BLaER1 (cell line): Measurements from ENCODE around the gene MED17.
"Not testable (repeated sequence)": the region's sequence is repeated elsewhere in the genome, so short reads cannot be mapped to it uniquely, and the experiment has no call there.

Experiments used
- H3K27ac ChIP-seq: shearing (Covaris generic); formaldehyde crosslinking; 2 replicates; pipeline ENCODE4 v1.8.1; 2022
- H3K27me3 ChIP-seq: shearing (Covaris generic); formaldehyde crosslinking; 2 replicates; pipeline ENCODE4 v1.8.1; 2022
- H3K36me3 ChIP-seq: shearing (Covaris generic); formaldehyde crosslinking; 2 replicates; pipeline ENCODE4 v1.8.1; 2022
- H3K4me1 ChIP-seq: shearing (Covaris generic); formaldehyde crosslinking; 2 replicates; pipeline ENCODE4 v1.8.1; 2022
- H3K4me2 ChIP-seq: shearing (Covaris generic); formaldehyde crosslinking; 2 replicates; pipeline ENCODE4 v1.8.1; 2022
- H3K4me3 ChIP-seq: shearing (Covaris generic); formaldehyde crosslinking; 2 replicates; pipeline ENCODE4 v1.8.1; 2022
- H3K9ac ChIP-seq: shearing (Covaris generic); formaldehyde crosslinking; 2 replicates; pipeline ENCODE4 v1.8.1; 2022
- H3K9me3 ChIP-seq: shearing (Covaris generic); formaldehyde crosslinking; 2 replicates; pipeline ENCODE4 v1.8.1; 2022
- H4K20me1 ChIP-seq: shearing (Covaris generic); formaldehyde crosslinking; 2 replicates; pipeline ENCODE4 v1.8.1; 2022
- Cebpa-rat ChIP-seq: shearing (Covaris generic); IDR thresholded peaks from 2 replicates; pipeline ENCODE4 v1.8.1; 2022

Gene MED17

DNA sequence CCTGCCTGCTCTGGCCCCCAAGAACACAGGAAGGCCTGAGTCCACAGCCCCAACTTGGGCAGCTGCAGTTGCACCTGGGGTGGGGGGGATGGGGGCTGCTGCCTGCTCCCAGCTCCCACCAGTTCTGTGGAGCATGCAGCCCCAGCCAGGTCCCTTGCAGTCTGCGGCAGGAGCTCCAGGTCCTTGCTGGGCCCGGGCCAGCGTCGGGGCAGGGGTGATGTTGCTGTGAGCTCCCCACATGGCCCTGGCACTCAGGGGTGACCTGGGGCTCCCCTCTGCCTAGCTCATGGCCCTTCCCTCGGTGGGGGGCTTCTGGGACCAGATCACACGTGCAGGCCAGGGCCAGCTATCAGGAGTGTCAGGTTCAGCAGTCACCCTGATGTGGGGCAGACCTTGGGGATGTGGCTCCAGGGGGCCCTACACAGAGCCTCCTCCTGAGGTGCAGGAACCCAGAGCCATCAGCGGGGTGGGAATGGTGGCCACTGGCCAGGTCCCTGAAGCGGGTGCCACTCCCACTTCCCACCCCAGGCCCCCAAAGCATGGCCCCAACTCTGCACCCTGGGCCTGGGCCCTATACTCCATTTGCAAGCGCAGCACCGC, 10.4 kb upstream of the MED17 start:
- Histone ChIP-seq H3K9me3 (peaks cover 37% of the 10 kb centered on the region), H3K4me2 (no peak overlapping the region), H3K27me3 (no peaks in the 10 kb centered on the region), H3K4me1 (peaks cover 24% of the 10 kb centered on the region), H3K27ac (no peak overlapping the region), H3K36me3 (peaks cover 15% of the 10 kb centered on the region), H4K20me1 (no peaks in the 10 kb centered on the region), H3K4me3 (no peak overlapping the region), H3K9ac (no peak overlapping the region)
- TF ChIP-seq Cebpa-rat: no peak

DNA sequence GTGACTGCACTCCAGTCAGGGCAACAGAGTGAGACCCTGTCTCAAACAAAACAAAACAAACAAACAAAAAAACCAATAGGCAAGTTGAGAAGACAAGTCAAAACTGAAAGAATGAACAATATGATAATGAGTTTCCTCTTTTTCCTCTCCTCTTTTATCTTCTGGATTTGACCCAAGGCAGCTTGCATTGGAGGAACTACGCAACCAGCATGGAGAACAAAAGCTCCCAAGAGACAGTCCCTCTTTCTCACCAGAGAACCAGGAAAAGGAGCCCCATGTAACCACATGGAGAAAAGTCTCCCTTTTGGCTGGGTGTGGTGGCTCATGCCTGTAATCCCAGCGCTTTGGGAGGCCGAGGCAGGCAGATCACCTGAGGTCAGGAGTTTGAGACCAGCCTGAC, 9.5 kb upstream of the MED17 start:
- H3K27me3 ChIP-seq, H3K4me3 ChIP-seq, H3K9ac ChIP-seq, H4K20me1 ChIP-seq: not testable (repeated sequence)
- Histone ChIP-seq H3K4me1 (peaks cover 24% of the 10 kb centered on the region), H3K9me3 (peaks cover 37% of the 10 kb centered on the region), H3K27ac (0 out of 2 replicates have a peak overlapping the region, but pooled peaks have one; percentile 22), H3K4me2 (peak overlapping the region; percentile 51), H3K36me3 (peaks cover 15% of the 10 kb centered on the region)

DNA sequence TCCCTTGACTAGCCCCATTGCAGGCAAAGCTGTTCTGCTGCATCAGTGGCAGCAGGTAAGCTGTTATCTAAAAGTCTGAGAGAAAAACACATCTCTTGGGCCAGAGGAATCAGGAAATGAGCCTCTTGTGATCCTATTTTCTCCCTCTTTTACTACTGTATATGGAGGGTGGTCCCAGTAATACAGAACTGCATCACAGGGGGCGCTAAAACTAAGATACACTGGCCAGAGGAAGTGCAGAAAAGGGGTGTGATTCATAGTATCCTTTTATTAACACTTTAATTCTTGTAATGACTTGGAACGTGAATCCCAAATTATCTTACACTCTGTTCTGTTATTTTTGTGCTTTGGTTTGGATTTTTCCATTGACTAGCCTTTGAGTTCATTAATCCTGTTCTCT, 8.8 kb upstream of the MED17 start:
- Histone ChIP-seq H3K4me2 (no peak overlapping the region), H4K20me1 (no peaks in the 10 kb centered on the region), H3K4me1 (peaks cover 24% of the 10 kb centered on the region), H3K36me3 (peaks cover 15% of the 10 kb centered on the region), H3K4me3 (no peak overlapping the region), H3K9me3 (peaks cover 37% of the 10 kb centered on the region), H3K27me3 (no peaks in the 10 kb centered on the region), H3K27ac (no peak overlapping the region), H3K9ac (no peak overlapping the region)
- TF ChIP-seq Cebpa-rat: no peak

DNA sequence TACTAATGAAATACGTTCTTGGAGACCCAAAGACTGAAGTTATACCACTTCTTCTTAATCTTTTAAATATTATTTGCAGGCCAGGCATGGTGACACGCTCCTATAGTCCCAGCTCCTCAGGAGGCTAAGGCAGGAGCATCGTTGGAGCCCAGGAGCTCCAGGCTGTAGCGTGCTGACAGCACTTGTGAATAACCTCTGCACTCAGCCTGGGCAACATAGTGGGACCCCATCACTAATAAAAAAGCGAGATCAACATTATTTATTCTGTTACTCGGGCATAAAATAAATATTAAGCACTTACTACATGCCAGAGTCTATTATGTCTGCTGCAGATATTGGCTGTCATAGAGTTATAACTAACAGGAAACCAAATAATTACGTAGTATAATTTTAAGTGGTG, 720 bp upstream of the MED17 start:
- H3K9ac ChIP-seq: peak overlapping the region; percentile 99
- no peaks in the 10 kb centered on the region for H3K9me3 ChIP-seq
- peak overlapping the region; percentile 65 for H3K4me2 ChIP-seq
- H3K27ac ChIP-seq: no peak overlapping the region
- peaks cover 18% of the 10 kb centered on the region for H3K36me3 ChIP-seq
- no peaks in the 10 kb centered on the region for H3K27me3 ChIP-seq
- TF ChIP-seq Cebpa-rat: no peak
- H4K20me1 ChIP-seq: peaks cover 40% of the 10 kb centered on the region
- H3K4me1 ChIP-seq: peaks cover 35% of the 10 kb centered on the region
- peak overlapping the region; percentile 87 for H3K4me3 ChIP-seq

DNA sequence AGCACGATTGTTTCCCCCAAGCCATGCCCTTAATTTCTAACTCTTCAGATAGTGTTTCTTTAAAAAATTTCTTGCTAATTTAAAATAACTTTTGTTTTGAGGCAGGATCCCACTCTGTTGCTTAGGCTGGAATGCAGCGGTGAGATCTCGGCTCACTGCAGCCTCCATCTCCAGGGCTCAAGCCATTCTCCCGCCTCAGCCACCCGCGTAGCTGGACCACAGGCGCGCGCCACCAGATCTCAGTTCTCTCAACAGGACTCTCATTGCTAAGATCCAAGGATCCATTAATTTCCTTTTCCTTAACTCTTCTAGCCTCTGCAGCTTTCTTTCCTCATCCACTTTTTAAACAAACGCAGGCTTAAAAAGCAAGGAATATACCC, 327 bp upstream of the MED17 start:
- Histone ChIP-seq H3K4me3 (peak overlapping the region; percentile 87), H3K36me3 (peaks cover 22% of the 10 kb centered on the region), H3K4me2 (peak overlapping the region; percentile 65), H3K27ac (peak overlapping the region; percentile 98), H3K27me3 (no peaks in the 10 kb centered on the region), H4K20me1 (peaks cover 44% of the 10 kb centered on the region), H3K9me3 (no peaks in the 10 kb centered on the region), H3K4me1 (peaks cover 35% of the 10 kb centered on the region), H3K9ac (peak overlapping the region; percentile 99)
- TF ChIP-seq Cebpa-rat: no peak

DNA sequence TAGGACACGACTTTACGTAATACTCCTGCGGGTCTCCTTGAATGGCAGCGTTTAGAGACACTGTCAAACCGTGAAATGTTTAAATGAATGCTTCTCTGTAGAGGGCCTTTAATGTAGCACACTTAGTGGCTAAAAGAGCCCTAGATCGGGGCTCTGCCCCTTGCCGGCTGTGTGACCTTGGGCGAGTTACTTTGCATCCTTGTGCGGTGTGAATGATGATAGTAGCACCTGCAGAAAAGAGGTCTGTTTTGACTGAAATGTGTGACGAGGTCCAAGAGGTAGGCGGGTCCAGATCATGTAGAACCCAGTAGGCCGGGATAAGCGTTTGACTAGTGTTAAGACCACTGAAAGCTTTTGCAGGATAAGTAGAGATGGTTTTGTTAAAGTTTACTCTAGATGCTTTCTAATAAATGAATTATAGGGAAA, 866 bp downstream of the MED17 start:
- peak overlapping the region; percentile 87 for H3K4me3 ChIP-seq
- TF ChIP-seq Cebpa-rat: no peak
- H3K9ac ChIP-seq: peak overlapping the region; percentile 99
- peaks cover 34% of the 10 kb centered on the region for H3K36me3 ChIP-seq
- H3K4me1 ChIP-seq: peaks cover 35% of the 10 kb centered on the region
- H3K27ac ChIP-seq: peak overlapping the region; percentile 98
- H4K20me1 ChIP-seq: peaks cover 56% of the 10 kb centered on the region
- no peaks in the 10 kb centered on the region for H3K9me3 ChIP-seq
- peak overlapping the region; percentile 95 for H3K4me2 ChIP-seq
- H3K27me3 ChIP-seq: no peaks in the 10 kb centered on the region

DNA sequence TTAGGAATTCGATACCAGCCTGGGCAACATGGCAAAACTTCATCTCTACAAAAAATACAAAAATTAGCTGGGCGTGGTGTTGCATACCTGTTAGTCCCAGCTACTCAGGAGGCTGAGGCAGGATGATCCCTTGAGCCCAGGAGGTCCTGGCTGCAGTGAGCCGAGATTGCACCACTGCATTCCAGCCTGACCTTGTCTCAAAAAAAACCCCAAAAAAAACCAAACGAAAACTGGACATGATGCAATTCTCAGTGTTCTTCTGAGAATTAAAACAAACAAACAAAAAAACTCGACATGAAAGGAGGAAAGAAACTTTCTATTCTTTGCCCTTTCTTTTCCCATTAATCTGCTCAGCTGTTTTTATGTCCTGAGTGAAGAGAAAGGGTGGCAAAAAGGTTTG, 7.4 kb downstream of the MED17 start:
- Histone ChIP-seq H3K4me1 (peaks cover 12% of the 10 kb centered on the region), H3K4me3 (no peak overlapping the region), H3K4me2 (no peak overlapping the region), H3K36me3 (peaks cover 98% of the 10 kb centered on the region), H3K9me3 (no peaks in the 10 kb centered on the region), H3K27ac (no peak overlapping the region), H4K20me1 (peaks cover 98% of the 10 kb centered on the region), H3K27me3 (no peaks in the 10 kb centered on the region), H3K9ac (no peak overlapping the region)
- no peak for TF ChIP-seq Cebpa-rat

DNA sequence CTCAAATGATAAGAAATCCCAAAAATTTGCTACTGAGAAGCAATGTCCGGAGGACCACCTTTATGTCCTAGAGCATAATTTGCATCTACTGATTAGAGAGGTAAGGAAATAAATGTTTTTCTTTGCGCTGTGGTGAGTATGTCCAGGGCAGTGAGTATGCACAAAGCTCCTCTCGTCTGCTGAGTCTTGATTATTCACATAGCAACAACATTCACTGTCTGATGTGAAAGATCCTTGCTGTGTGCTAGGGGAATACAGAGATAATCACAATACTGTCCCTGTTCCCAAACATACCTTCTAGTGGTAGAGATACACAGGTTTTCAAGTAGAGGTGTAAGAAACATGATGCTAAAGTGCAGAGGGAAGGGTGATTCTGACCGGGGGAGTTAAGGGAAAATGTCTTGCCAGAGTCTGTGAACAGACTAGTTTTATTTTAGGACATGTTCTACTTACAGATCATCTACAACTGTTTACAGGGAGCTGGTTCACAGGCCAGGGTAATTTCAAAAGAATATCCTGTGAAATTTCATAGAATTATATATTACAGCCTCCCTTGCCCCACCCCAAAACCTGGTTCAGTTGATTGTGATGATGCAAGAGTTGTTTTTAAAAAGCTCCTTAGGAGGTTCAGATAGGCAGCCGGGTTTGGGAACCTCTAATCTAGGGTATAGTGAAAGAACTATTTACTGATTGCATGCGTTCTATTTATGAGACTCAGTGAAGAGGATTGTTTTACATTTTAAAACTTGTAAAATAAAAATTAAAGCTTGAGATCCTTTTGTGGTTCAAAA, 12.6 kb downstream of the MED17 start:
- H3K4me1 ChIP-seq: no peaks in the 10 kb centered on the region
- no peaks in the 10 kb centered on the region for H3K9me3 ChIP-seq
- no peak overlapping the region for H3K27ac ChIP-seq
- peaks cover 98% of the 10 kb centered on the region for H4K20me1 ChIP-seq
- no peak overlapping the region for H3K9ac ChIP-seq
- no peak overlapping the region for H3K4me2 ChIP-seq
- no peak for TF ChIP-seq Cebpa-rat
- H3K36me3 ChIP-seq: peaks cover 99% of the 10 kb centered on the region
- no peak overlapping the region for H3K4me3 ChIP-seq
- H3K27me3 ChIP-seq: no peaks in the 10 kb centered on the region

DNA sequence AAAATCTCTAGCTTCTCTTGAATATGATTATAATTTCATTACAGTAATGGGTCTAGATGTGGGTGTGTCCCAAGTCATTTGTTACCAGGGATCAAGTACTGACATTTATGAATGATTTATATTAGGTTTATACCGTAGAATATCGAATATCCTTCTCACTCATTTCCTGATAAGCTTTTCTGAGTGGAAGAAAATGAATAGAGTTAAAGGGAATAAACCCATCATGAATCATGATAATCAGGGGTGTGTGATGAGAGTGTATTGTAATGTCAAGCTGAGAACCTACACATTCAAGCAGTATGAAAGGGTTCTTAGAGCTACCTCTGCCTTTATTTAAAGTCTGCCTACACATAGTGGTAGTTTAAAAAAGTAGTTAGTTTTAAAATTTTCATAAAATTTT, 17.3 kb downstream of the MED17 start:
- no peak overlapping the region for H3K4me2 ChIP-seq
- H3K4me3 ChIP-seq: no peak overlapping the region
- no peaks in the 10 kb centered on the region for H3K9me3 ChIP-seq
- H4K20me1 ChIP-seq: peaks cover 100% of the 10 kb centered on the region
- no peak overlapping the region for H3K27ac ChIP-seq
- no peaks in the 10 kb centered on the region for H3K27me3 ChIP-seq
- no peaks in the 10 kb centered on the region for H3K4me1 ChIP-seq
- no peak for TF ChIP-seq Cebpa-rat
- peaks cover 99% of the 10 kb centered on the region for H3K36me3 ChIP-seq
- no peak overlapping the region for H3K9ac ChIP-seq

DNA sequence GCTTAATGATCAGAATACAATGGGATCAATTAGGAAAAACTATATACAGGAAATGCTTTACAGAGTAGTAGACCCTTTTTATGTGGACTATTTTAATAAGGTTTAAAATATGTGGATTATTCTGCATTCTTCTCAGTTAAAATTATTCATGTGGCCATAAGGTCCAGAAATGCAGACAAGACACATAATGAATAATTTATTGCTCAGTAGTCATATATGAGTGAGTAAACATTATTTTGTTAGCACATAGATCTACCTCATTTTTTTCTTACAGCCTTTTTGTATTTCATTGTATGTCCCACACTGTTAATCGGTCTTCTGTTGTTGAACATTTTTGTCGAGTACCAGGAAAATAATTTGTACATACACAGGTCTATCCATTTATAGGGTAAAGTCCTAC, 20.8 kb downstream of the MED17 start:
- H3K36me3 ChIP-seq: peaks cover 99% of the 10 kb centered on the region

More for the DNA sequence above, 20.8 kb downstream of the MED17 start:
- no peak overlapping the region for H3K9ac ChIP-seq
- no peaks in the 10 kb centered on the region for H3K27me3 ChIP-seq
- no peak overlapping the region for H3K4me2 ChIP-seq
- H3K4me3 ChIP-seq: no peak overlapping the region
- H4K20me1 ChIP-seq: peaks cover 98% of the 10 kb centered on the region
- H3K4me1 ChIP-seq: no peaks in the 10 kb centered on the region
- no peak overlapping the region for H3K27ac ChIP-seq
- no peaks in the 10 kb centered on the region for H3K9me3 ChIP-seq
- TF ChIP-seq Cebpa-rat: no peak
